ENCODE data around the gene HNF1B. TPM values are rescaled to one million over a fixed set of nuclear protein-coding genes. Genes with fewer than 3 reads are reported as not detected.

The HNF1B gene
- polyA plus RNA-seq, 1 of the 3 experiments (the other 2 are of a cell fraction) = not detected

DNA sequence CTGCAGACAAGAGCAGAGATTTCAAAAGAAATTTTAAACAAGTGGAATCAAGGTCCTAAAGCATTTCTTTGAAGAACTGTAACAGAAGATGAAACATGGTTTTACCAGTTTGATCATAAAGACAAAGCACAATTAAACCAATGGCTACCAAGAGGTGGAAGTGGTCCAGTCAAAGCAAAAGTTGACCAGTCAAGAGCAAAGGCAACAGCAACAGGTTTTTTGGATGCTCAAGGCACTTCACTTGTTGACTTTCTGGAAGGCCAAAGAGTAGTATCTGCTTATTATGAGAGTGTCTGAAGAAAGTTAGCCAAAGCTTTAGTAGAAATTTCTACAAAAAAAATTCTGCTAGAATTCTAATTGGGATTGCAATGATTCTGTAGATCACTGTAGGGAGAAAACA lies 106.9 kb downstream of the HNF1B start:
- Histone ChIP-seq H3K9me2 (no peaks in the 10 kb centered on the region), H3K4me1 (ENCODE audit: control insufficient read depth in 1 of 2, insufficient read depth in 2 of 2, low read depth in 1 of 2, low read length in 1 of 2) (peaks cover 0 to 5% of the 10 kb centered on the region in 2 experiments; a peak in 2 of 4 replicates), H3K27ac (ENCODE audit: low read depth in 2 of 2, low read length in 1 of 2) (no peak overlapping the region), H3K9me3 (no peaks in the 10 kb centered on the region), H2AFZ (ENCODE audit: low read depth) (no peak overlapping the region), H3K36me3 (replicated peaks in 1 of 2; ENCODE audit: control insufficient read depth in 1 of 2, insufficient read depth in 2 of 2, low read length in 1 of 2) (peaks cover 31 to 63% of the 10 kb centered on the region in 2 experiments), H4K20me1 (ENCODE audit: insufficient read depth) (no peaks in the 10 kb centered on the region), H3F3A (replicated peaks; ENCODE audit: insufficient read depth) (peaks cover 4% of the 10 kb centered on the region), H3K4me3 (ENCODE audit: low read depth in 2 of 2, low read length in 1 of 2) (no peak overlapping the region), H3K27me3 (ENCODE audit: insufficient read depth) (no peaks in the 10 kb centered on the region), H3K4me2 (no peak overlapping the region), H3K79me2 (ENCODE audit: insufficient read depth) (peaks cover 95% of the 10 kb centered on the region), H3K9ac (no peak overlapping the region)
- ChIA-PET POLR2A (no interaction called here), CTCF (interaction anchor here (1.1 kb wide), 1 partner anchor 12 kb away, joined by 3 read pairs; no protein-coding TSS in a partner anchor)
- no peak for DNase-seq
- TF ChIP-seq SIN3A (IDR thresholded peaks at IDR 0.05; ENCODE audit: borderline replicate concordance, low read depth, low read length) = no peak
- TF ChIP-seq SMC3 (IDR thresholded peaks at IDR 0.05; ENCODE audit: low read depth, low read length) = no peak
- TF ChIP-seq ELF1 (IDR thresholded peaks at IDR 0.05) = no peak
- TF ChIP-seq, protein P1, sequence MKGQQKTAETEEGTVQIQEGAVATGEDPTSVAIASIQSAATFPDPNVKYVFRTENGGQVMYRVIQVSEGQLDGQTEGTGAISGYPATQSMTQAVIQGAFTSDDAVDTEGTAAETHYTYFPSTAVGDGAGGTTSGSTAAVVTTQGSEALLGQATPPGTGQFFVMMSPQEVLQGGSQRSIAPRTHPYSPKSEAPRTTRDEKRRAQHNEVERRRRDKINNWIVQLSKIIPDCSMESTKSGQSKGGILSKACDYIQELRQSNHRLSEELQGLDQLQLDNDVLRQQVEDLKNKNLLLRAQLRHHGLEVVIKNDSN (IDR thresholded peaks at IDR 0.05; ENCODE audit: borderline replicate concordance, low read depth) = no peak
- no peak for TF ChIP-seq YY1 (IDR thresholded peaks at IDR 0.05; ENCODE audit: low read depth)
- TF ChIP-seq FOSL2 (IDR thresholded peaks at IDR 0.05; ENCODE audit: borderline replicate concordance, low read depth) = no peak

Other genes with a start within 250 kb of the HNF1B start
- gene SYNRG, start 135.6 kb downstream of the HNF1B start, polyA plus RNA-seq (2012; rRNA removed) = 8.9 and 12.0 TPM in 2 replicates
- 7.3 and 9.5 TPM in 2 replicates for gene DDX52, start 101.6 kb downstream of the HNF1B start, polyA plus RNA-seq (2012; rRNA removed)
- gene TBC1D3K, start 179.4 kb upstream of the HNF1B start, polyA plus RNA-seq (2012; rRNA removed) = not detected in 2 replicates
- 15.8 and 19.9 TPM in 2 replicates for gene TBC1D3L, start 244.0 kb upstream of the HNF1B start, polyA plus RNA-seq (2012; rRNA removed)

Measured in SK-N-SH (cell line).